Keratinocyte (primary cell): ENCODE results near the gene ALDH3A1.

ENCODE experiments used
- CTCF ChIP-seq, 3 experiments: IDR thresholded peaks in 1 of 3; conservative IDR thresholded peaks in 1 of 3; optimal IDR thresholded peaks in 1 of 3; 2 replicates in 2 of 3; 3 replicates in 1 of 3; pipeline versions ENCODE3 to v1.5.1; 2011; ENCODE audit warnings: low read length in 3 of 3, mild to moderate bottlenecking in 3 of 3, moderate library complexity in 2 of 3, control low read depth in 1 of 3, inconsistent platforms in 1 of 3; ENCODE audit not compliant: insufficient read depth in 2 of 3; ENCODE audit errors: extremely low read depth in 1 of 3
- EZH2 ChIP-seq: IDR thresholded peaks from one replicate; pipeline ENCODE4 v1.6.1; 2012; ENCODE audit warnings: inconsistent platforms, mild to moderate bottlenecking, low read length, moderate library complexity

GRCh38 chr17:19713901-19714361 is 34.2 kb downstream of the ALDH3A1 start:
- TF ChIP-seq CTCF (optimal IDR thresholded peaks at IDR 0.05 in 1 of 3, IDR thresholded peaks at IDR 0.05 in 1 of 3, conservative IDR thresholded peaks at IDR 0.05 in 1 of 3; ENCODE audit: extremely low read depth in 1 of 3, insufficient read depth in 2 of 3, low read length in 3 of 3) (no peak), EZH2 (no peak)
